Mononuclear cell (primary cell): ENCODE data around the gene PER2. TPM values are rescaled to one million over a fixed set of nuclear protein-coding genes. Genes with fewer than 3 reads are reported as not detected.

Experiments used
- H3K27me3 ChIP-seq: 2 replicates; pipeline ENCODE4 v1.6.0; 2011; ENCODE audit warnings: low read length, control low read depth; ENCODE audit not compliant: insufficient read depth
- H3K4me1 ChIP-seq: 2 replicates; pipeline ENCODE4 v1.5.1; 2011; ENCODE audit warnings: mild to moderate bottlenecking, low read length, control low read depth; ENCODE audit not compliant: insufficient read depth
- H3K4me3 ChIP-seq: 2 replicates; pipeline ENCODE4 v1.5.1; 2011; ENCODE audit warnings: mild to moderate bottlenecking, low read length, moderate library complexity
- H3K9me3 ChIP-seq: 2 replicates; pipeline ENCODE4 v1.5.1; 2011; ENCODE audit warnings: low read depth, mild to moderate bottlenecking, control low read depth, low read length
- total RNA-seq: library from RNA; depleted of rRNA; stranded (reverse); fragments of >200 nt; gene quantifications from one replicate; pipeline ENCODE4 v1.2.3, GENCODE V29; 2012

Gene PER2
- total RNA-seq, 1 donor = 18.7 TPM

DNA sequence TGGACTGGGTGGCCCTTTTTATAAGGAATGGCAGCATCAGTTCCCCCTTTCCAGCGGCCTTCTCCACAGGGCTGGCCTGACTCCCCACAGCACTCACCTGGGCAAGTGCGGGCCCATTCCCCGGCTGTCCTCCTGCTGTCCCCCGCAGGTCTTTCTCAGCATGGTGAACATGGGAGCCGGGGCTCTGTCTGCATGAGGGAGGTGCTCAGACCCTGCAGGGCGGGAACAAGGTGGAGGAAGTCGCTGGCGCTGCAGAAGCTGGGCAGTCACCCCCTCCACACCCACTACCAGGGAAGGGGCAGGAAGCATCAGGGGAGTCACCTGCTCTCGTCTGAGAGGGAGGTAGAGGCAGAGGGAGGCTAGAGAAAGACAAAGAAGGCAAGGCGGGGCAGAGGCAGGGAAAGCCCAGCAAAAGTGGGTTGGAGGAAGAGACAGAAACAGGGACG, 60.8 kb downstream of the PER2 start:
- no peaks in the 10 kb centered on the region for H3K9me3 ChIP-seq
- no peaks in the 10 kb centered on the region for H3K27me3 ChIP-seq
- H3K4me3 ChIP-seq = no peak overlapping the region
- H3K4me1 ChIP-seq = peaks cover 12% of the 10 kb centered on the region

DNA sequence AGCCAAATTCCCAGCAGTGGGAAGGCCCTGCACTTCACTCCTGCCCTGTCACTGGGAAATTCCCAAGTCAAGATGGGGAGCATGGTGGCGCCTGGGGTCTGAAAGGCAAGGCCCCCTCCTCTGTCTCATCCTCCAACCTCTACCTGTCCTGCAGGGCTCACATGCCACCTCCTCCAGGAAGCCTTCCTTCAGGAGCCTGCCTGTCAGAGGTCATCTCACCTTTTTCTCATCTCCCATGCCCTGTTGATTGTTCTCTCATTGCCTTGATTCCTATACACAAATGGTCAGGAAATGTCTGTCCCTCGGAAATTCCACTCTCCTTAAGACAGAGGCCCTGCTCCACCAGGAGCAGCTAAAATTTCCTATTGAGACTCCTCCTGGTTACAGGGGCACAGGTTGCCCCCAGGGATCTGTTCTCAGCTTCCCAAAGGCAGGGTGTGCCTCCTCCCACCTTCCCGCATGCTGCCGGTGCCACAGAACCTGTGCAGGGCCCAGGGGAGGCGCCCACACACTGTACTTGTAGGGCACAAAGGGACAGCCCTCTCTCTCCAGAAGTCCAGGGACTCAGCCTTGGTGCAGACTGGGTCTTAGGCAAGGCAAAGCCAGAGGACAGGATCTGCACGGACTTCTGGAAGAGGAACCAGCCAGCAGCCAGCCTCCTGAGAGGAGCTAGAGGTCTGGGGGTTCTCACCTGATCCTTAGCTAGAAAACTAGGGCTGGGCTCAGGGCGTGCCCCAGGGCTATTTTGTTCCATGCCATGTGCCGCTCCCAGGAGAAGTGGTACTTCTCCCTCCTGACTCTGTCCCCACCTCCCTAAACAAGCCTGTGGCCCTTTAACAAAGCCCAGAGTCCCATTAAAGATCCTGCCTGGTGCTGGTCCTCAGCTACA, 61.5 kb downstream of the PER2 start:
- no peaks in the 10 kb centered on the region for H3K9me3 ChIP-seq
- H3K4me3 ChIP-seq = no peak overlapping the region
- no peaks in the 10 kb centered on the region for H3K27me3 ChIP-seq
- H3K4me1 ChIP-seq = peaks cover 12% of the 10 kb centered on the region

GRCh38 chr2:238225911-238226697, 62.3 kb downstream of the PER2 start:
- no peak overlapping the region for H3K4me3 ChIP-seq
- peaks cover 6% of the 10 kb centered on the region for H3K4me1 ChIP-seq
- H3K27me3 ChIP-seq = no peaks in the 10 kb centered on the region
- H3K9me3 ChIP-seq = no peaks in the 10 kb centered on the region

- Histone ChIP-seq H3K4me1 (no peaks in the 10 kb centered on the region), H3K9me3 (no peaks in the 10 kb centered on the region), H3K4me3 (no peak overlapping the region), H3K27me3 (no peaks in the 10 kb centered on the region)
Observed at GRCh38 chr2:238225121-238225520, 63.3 kb downstream of the PER2 start.

DNA sequence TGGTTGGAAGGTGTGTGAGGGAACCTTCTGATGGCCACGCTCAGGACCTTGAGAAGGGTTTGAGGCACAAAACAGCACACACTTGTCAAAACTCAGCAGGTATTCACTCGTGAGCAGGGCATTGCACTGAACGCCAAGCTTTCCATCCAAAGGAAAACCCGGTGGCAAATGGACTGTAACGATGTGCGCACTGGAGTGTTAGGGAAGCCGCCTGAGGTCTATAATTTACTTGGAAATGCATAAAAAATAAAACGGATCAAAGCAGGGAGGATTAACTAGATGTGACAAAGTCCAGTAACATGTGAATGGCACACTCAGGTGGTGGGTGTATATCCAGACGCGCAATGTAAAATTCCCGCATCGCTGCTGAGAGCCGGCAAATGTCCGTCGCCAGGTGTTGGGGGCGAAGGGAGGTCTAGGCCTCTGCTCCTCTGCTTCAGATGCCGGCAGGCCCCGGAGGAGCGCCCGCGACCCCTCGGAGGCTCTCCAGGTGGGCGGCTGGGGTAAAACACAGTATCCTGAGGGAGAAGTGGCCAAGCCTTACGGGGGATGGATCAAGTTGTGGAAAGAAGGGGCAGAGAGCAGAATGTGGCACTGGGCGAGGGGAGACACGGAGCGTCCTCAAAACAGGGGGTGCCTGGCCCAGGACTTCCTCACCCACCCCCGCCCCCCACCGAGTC, 63.9 kb downstream of the PER2 start:
- no peak overlapping the region for H3K4me3 ChIP-seq
- H3K4me1 ChIP-seq = no peaks in the 10 kb centered on the region
- H3K27me3 ChIP-seq = no peaks in the 10 kb centered on the region
- H3K9me3 ChIP-seq = no peaks in the 10 kb centered on the region

GRCh38 chr2:238220892-238221521, 67.4 kb downstream of the PER2 start:
- H3K4me3 ChIP-seq = no peak overlapping the region
- no peaks in the 10 kb centered on the region for H3K9me3 ChIP-seq

DNA sequence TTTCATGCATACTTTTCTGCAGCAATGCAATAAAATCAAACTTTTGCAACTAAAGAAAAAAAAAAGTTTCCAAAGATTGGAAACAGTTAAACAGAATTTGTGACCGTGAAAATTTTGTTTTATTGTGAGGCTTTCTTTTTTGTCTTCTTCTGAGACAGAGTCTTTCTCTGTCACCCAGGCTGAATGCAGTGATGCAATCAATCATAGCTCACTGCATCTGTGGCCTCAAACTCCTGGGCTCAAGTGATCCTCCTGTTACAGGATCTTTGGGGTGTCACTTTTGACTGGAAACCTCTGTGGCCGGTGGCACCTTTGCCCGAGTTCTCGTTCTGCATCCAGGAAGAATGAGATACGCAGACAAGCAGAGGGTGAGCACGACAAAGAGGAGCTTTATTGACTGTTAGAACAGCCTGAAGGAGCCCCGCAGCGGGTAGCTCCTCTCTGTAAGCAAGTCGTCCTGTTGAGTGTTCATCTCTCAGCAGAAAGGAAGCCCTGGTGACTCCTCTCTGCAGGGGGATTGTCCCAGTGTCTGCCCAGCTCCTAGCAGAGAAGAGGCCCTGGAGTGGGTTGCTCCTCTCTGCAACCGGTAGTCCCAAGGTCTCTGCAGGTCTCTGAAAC, 68.0 kb downstream of the PER2 start:
- Histone ChIP-seq H3K4me1 (no peaks in the 10 kb centered on the region), H3K27me3 (peaks cover 4% of the 10 kb centered on the region), H3K9me3 (no peaks in the 10 kb centered on the region), H3K4me3 (no peak overlapping the region)

More at GRCh38 chr2:238220892-238221521, 67.4 kb downstream of the PER2 start:
- no peaks in the 10 kb centered on the region for H3K27me3 ChIP-seq
- H3K4me1 ChIP-seq = no peaks in the 10 kb centered on the region

GRCh38 chr2:238216651-238217184, 71.7 kb downstream of the PER2 start:
- H3K4me3 ChIP-seq = no peak overlapping the region
- H3K4me1 ChIP-seq = no peaks in the 10 kb centered on the region
- no peaks in the 10 kb centered on the region for H3K9me3 ChIP-seq
- H3K27me3 ChIP-seq = peaks cover 13% of the 10 kb centered on the region

DNA sequence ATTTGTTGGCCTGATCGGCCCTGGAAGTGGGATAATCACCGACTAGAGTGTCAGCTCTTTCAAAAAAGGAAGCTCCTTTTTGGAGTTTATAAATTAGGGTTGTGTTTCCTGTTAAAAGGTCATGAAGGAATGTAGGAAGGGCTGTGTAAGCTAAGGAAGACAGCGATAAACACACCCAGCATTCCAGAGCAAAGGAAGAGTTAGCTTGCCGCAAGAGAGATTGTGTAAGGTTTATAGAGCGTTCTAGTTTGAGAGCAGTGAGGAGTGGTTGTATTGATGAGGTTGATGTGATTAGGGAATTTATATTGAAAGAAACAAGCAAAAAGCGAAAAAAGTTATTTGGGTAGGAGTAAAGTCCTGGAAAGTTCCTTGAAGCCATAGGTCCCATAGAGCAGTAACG, 81.4 kb downstream of the PER2 start:
- no peak overlapping the region for H3K4me3 ChIP-seq
- peaks cover 3% of the 10 kb centered on the region for H3K27me3 ChIP-seq
- H3K4me1 ChIP-seq = peaks cover 20% of the 10 kb centered on the region
- H3K9me3 ChIP-seq = no peaks in the 10 kb centered on the region

DNA sequence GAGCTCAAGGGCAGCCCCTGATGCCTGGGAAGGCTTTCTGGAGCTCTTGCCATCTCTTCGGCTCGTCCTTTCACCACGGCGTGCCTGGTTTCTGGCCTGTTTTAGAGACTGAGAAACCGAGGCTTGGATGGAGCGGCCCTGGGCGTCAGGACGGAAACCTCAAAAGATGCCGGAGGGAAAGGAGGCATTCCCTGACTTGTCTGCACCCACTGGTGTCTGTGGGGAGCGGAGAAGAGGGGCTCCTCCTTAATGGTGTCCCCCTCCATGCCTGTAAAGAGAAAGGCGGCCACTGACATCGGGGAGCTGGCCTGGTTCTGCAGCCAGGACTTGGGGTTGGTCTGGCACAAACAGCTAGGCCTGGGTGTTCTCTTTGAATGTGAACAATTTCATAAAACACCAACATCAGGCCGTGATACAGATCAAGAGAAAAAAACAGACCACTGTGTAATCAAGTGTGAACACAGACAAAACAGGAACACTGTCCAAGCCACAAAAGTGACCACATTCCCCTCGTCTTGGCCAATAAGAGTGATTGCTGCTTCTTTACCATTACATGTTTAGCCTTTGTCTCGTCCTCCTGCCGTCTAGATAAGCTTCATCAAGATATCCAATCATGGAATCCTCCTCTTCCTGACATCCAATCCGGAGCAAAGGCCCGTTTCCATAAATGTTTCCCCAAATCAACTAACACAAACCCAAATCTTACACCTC, 84.3 kb downstream of the PER2 start:
- H3K4me3 ChIP-seq = peak overlapping the region; percentile 35
- H3K9me3 ChIP-seq = no peaks in the 10 kb centered on the region
- H3K27me3 ChIP-seq = peaks cover 3% of the 10 kb centered on the region
- peaks cover 36% of the 10 kb centered on the region for H3K4me1 ChIP-seq

DNA sequence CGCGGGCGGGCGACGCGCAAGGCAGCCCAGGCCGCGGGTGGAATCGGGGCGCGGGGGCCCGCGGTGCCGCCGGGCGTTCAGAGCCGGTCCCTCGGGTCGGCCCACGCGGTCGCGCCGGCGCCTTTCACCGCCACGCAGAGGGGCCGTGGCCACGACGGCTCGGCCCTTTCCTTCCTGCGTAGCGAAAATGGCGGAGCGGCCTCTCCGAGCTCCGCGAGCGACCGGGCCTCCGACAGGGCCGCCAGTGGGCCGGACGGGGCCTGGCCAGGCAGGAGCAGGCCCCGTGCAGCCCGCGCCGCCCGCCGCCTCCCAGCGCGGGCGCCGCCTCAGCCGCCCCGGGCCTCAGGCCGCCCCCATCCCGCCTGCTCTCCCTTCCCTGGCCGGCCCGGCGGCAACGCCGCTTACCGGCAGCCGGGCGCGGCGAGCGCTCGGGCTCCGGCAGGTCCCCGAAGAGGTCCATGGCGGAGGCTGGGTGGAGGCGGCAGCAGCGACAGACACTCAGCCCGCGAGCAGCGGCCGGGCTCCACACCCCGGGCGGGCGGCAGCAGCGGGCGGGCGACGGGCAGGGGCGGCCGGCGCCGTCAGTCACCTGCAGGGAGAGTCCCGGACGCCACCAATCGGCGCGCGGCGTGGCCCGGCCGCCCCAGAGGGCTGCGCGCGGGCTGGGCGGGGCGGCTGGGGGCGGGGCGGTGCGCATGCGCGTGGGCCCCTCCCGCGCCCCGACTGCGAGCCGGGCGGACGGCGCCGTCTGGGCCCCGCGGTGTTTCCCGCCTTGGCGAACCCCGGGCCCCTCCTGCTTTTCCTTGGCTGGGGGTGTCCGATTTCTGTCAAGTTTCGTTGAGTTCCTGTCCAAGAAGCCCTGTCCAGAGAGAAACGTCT, 85.1 kb downstream of the PER2 start, which contains the start of gene ILKAP:
Gene ILKAP (minus strand): TSS at position 602 of the 879 bp plus-strand sequence. CDS start 142 bp downstream, at position 460.
- Histone ChIP-seq H3K27me3 (peaks cover 1% of the 10 kb centered on the region), H3K4me1 (peaks cover 41% of the 10 kb centered on the region), H3K4me3 (peak within 1 kb of the TSS; percentile 86), H3K9me3 (no peaks in the 10 kb centered on the region)

DNA sequence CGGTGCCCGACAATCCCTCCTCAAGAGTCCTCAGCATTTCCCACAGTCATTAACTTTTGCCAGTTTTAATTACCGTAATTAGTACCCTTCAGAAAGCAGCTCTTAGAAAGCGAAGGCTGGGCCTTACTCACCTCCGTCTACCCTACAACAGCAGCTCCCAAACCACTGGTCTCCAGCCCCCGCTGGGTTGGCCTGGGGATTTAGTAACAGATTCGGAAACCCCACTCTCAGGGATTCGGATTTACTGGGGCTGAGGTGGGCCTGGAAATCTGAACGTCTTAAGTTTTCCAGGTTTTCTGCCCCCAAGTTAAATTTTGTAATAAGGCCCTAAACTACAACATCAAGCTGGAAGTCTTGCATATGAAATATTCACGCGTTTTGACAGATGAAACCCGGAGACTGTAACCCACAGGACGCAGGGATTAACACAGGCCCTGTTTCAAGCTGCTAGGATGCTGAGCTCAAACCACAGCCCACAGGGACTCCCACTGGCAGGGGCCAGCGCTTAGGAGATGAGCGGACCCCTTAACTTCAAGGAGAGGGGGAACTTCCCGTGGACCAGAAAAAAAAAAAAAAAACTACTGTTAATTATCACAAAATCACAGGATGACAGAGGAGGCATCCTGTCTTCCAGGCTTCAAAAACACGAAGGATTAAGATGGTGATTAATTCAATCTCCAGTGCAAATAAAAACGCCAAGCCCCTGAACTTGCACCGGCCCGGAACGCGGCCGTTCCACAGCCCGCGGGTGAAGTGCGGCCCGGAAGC, 85.9 kb downstream of the PER2 start:
- peak overlapping the region; percentile 86 for H3K4me3 ChIP-seq

More for the DNA sequence above, 85.9 kb downstream of the PER2 start:
- Histone ChIP-seq H3K9me3 (no peaks in the 10 kb centered on the region), H3K27me3 (no peaks in the 10 kb centered on the region), H3K4me1 (peaks cover 44% of the 10 kb centered on the region)
